ENCODE results near the gene ZNF783. TPM values are rescaled to one million over a fixed set of nuclear protein-coding genes. Genes with fewer than 3 reads are reported as not detected.
"Not testable (repeated sequence)": the region's sequence is repeated elsewhere in the genome, so short reads cannot be mapped to it uniquely, and the experiment has no call there.

Gene ZNF783
- total and polyA plus RNA-seq, 3 donors from 2014 or later = 15.0 to 41.1 (median 30.5) TPM

GRCh38 chr7:149266451-149266850 lies 4.5 kb downstream of the ZNF783 start:
- intact Hi-C loops (cut with DNase I; ENCODE audit: low total_unique reads) = no loop called here
- TF ChIP-seq POLR2A (IDR thresholded peaks at IDR 0.05) (no peak), CTCF (IDR thresholded peaks at IDR 0.05) (no peak)
- Histone ChIP-seq H3K27ac (no peak overlapping the region), H3K4me1 (peaks cover 6% of the 10 kb centered on the region), H3K27me3 (no peaks in the 10 kb centered on the region), H3K9me3 (no peaks in the 10 kb centered on the region), H3K4me3 (no peak overlapping the region), H3K36me3 (ENCODE audit: low read depth, missing control alignments) (no peaks in the 10 kb centered on the region)
- 93 to 95% methylated on average over 21 of the region's 21 CpGs for WGBS, 2 donors
- no peak for DNase-seq

- Histone ChIP-seq H3K36me3 (ENCODE audit: low read depth, missing control alignments) (no peaks in the 10 kb centered on the region), H3K9me3 (no peaks in the 10 kb centered on the region), H3K4me1 (peaks cover 5% of the 10 kb centered on the region), H3K27ac (no peak overlapping the region), H3K4me3 (no peak overlapping the region), H3K27me3 (no peaks in the 10 kb centered on the region)
- no peak for TF ChIP-seq POLR2A (IDR thresholded peaks at IDR 0.05)
- no peak for TF ChIP-seq CTCF (IDR thresholded peaks at IDR 0.05)
- no peak for DNase-seq
- WGBS, 2 donors = 93 to 94% methylated on average over 8 of the region's 8 CpGs
- intact Hi-C loops (cut with DNase I; ENCODE audit: low total_unique reads) = no loop called here
Measured at GRCh38 chr7:149267733-149268132, 5.7 kb downstream of the ZNF783 start.

- H3K9me3 ChIP-seq; intact Hi-C loops (cut with DNase I; ENCODE audit: low total_unique reads); DNase-seq; H3K36me3 ChIP-seq (ENCODE audit: low read depth, missing control alignments); H3K4me3 ChIP-seq; H3K27ac ChIP-seq; H3K27me3 ChIP-seq; H3K4me1 ChIP-seq: not testable (repeated sequence)
- WGBS, 2 donors = 91 to 99% methylated on average over 8 of the region's 8 CpGs
Measured at GRCh38 chr7:149274424-149274823, 12.4 kb downstream of the ZNF783 start.

GRCh38 chr7:149277871-149278270 lies 15.9 kb downstream of the ZNF783 start:
- 89 to 96% methylated on average over 9 of the region's 9 CpGs for WGBS, 2 donors
- no peak for DNase-seq
- no peaks in the 10 kb centered on the region for H3K4me1 ChIP-seq
- no peaks in the 10 kb centered on the region for H3K9me3 ChIP-seq
- H3K36me3 ChIP-seq (ENCODE audit: low read depth, missing control alignments) = no peaks in the 10 kb centered on the region
- TF ChIP-seq POLR2A (IDR thresholded peaks at IDR 0.05) (no peak), CTCF (IDR thresholded peaks at IDR 0.05) (no peak)
- H3K27ac ChIP-seq = no peak overlapping the region
- no peaks in the 10 kb centered on the region for H3K27me3 ChIP-seq
- H3K4me3 ChIP-seq = no peak overlapping the region
- intact Hi-C loops (cut with DNase I; ENCODE audit: low total_unique reads) = no loop called here

GRCh38 chr7:149278396-149278795 lies 16.4 kb downstream of the ZNF783 start:
- TF ChIP-seq CTCF (IDR thresholded peaks at IDR 0.05) (no peak), POLR2A (IDR thresholded peaks at IDR 0.05) (no peak)
- WGBS, 2 donors = 93 to 96% methylated on average over 10 to 11 of the region's 11 CpGs
- H3K27ac ChIP-seq = no peak overlapping the region
- DNase-seq = no peak
- intact Hi-C loops (cut with DNase I; ENCODE audit: low total_unique reads) = no loop called here
- H3K9me3 ChIP-seq = no peaks in the 10 kb centered on the region
- no peaks in the 10 kb centered on the region for H3K36me3 ChIP-seq (ENCODE audit: low read depth, missing control alignments)
- H3K4me3 ChIP-seq = no peak overlapping the region
- H3K27me3 ChIP-seq = no peaks in the 10 kb centered on the region
- no peaks in the 10 kb centered on the region for H3K4me1 ChIP-seq
